H9 (cell line): Measurements from ENCODE around the gene TRIM52. TPM values are rescaled to one million over a fixed set of nuclear protein-coding genes. Genes with fewer than 3 reads are reported as not detected.

Experiments
- DNase-seq: peaks from one replicate; pipeline ENCODE4 v3.0.0-alpha.2; 2017
- H2AFZ ChIP-seq: one replicate; pipeline ENCODE4 v1.6.1; 2013; ENCODE audit warnings: mild to moderate bottlenecking, low read length, control low read depth, moderate library complexity
- H2AK5ac ChIP-seq: 2 replicates; pipeline ENCODE4 v1.6.1; 2013; ENCODE audit warnings: low read length, control low read depth, mixed read lengths; ENCODE audit not compliant: insufficient read length
- H2BK120ac ChIP-seq: one replicate; pipeline ENCODE4 v1.6.1; 2013; ENCODE audit warnings: low read depth, mild to moderate bottlenecking, low read length, control low read depth, inconsistent platforms; ENCODE audit not compliant: poor library complexity, severe bottlenecking
- H2BK12ac ChIP-seq: 2 replicates; pipeline ENCODE4 v1.6.1; 2013; ENCODE audit warnings: low read length, control low read depth, mixed read lengths, low read depth; ENCODE audit not compliant: insufficient read length
- H2BK15ac ChIP-seq: 2 replicates; pipeline ENCODE4 v1.6.1; 2013; ENCODE audit warnings: low read depth, low read length, control low read depth
- H2BK20ac ChIP-seq: one replicate; pipeline ENCODE4 v1.6.1; 2013; ENCODE audit warnings: low read depth, mild to moderate bottlenecking, low read length, control low read depth, inconsistent platforms; ENCODE audit not compliant: poor library complexity, severe bottlenecking
- H2BK5ac ChIP-seq: 2 replicates; pipeline ENCODE4 v1.6.1; 2013; ENCODE audit warnings: low read length, control low read depth, mixed read lengths; ENCODE audit not compliant: insufficient read length
- H3K14ac ChIP-seq: 2 replicates; pipeline ENCODE4 v1.6.1; 2013; ENCODE audit warnings: low read length, control low read depth; ENCODE audit not compliant: insufficient read depth
- H3K18ac ChIP-seq: 2 replicates; pipeline ENCODE4 v1.6.1; 2013; ENCODE audit warnings: low read depth, mild to moderate bottlenecking, mixed read lengths, low read length, control low read depth; ENCODE audit not compliant: insufficient read length
- H3K23ac ChIP-seq: 2 replicates; pipeline ENCODE4 v1.6.1; 2013; ENCODE audit warnings: low read length, control low read depth, mixed read lengths, low read depth; ENCODE audit not compliant: insufficient read length
- H3K23me2 ChIP-seq: 2 replicates; pipeline ENCODE4 v1.6.1; 2013; ENCODE audit warnings: low read depth, mild to moderate bottlenecking, mixed read lengths, low read length, control low read depth; ENCODE audit not compliant: insufficient read length, poor library complexity, severe bottlenecking
- H3K27ac ChIP-seq: 2 replicates; pipeline ENCODE4 v1.5.1; 2013; ENCODE audit warnings: low read length, control low read depth, mixed read lengths, low read depth; ENCODE audit not compliant: insufficient read length
- H3K27me3 ChIP-seq: 2 replicates; pipeline ENCODE4 v1.6.1; 2013; ENCODE audit warnings: low read length, control low read depth, inconsistent platforms; ENCODE audit not compliant: insufficient read depth
- H3K4ac ChIP-seq: 2 replicates; pipeline ENCODE4 v1.6.1; 2013; ENCODE audit warnings: low read depth, mild to moderate bottlenecking, control low read depth, inconsistent platforms, low read length, moderate library complexity
- H3K4me1 ChIP-seq: 2 replicates; pipeline ENCODE4 v1.6.1; 2013; ENCODE audit warnings: low read length, control low read depth, inconsistent platforms; ENCODE audit not compliant: insufficient read depth
- H3K4me2 ChIP-seq: 2 replicates; pipeline ENCODE4 v1.6.1; 2013; ENCODE audit warnings: low read length, control low read depth, mixed read lengths; ENCODE audit not compliant: insufficient read length, insufficient read depth
- H3K56ac ChIP-seq: 2 replicates; pipeline ENCODE4 v1.6.1; 2013; ENCODE audit warnings: low read depth, mild to moderate bottlenecking, mixed read lengths, low read length, control low read depth; ENCODE audit not compliant: insufficient read length
- H3K79me1 ChIP-seq: 2 replicates; pipeline ENCODE4 v1.6.1; 2013; ENCODE audit warnings: low read depth, mild to moderate bottlenecking, moderate library complexity, low read length, control low read depth, inconsistent platforms; ENCODE audit not compliant: insufficient read depth, poor library complexity, severe bottlenecking
- H3K79me2 ChIP-seq: 2 replicates; pipeline ENCODE4 v1.6.1; 2013; ENCODE audit warnings: low read length, control low read depth, inconsistent platforms; ENCODE audit not compliant: insufficient read depth
- H3K9ac ChIP-seq: 2 replicates; pipeline ENCODE4 v1.6.1; 2013; ENCODE audit warnings: low read length, control low read depth, mixed read lengths; ENCODE audit not compliant: insufficient read length; ENCODE audit errors: extremely low read depth
- H3K9me3 ChIP-seq: one replicate; pipeline ENCODE4 v1.6.1; 2013; ENCODE audit warnings: low read depth, low read length, inconsistent platforms; ENCODE audit not compliant: control insufficient read depth
- H3T11ph ChIP-seq: one replicate; pipeline ENCODE4 v1.6.1; 2013; ENCODE audit warnings: mild to moderate bottlenecking, low read length, control low read depth, inconsistent platforms
- H4K20me1 ChIP-seq: one replicate; pipeline ENCODE4 v1.6.1; 2013; ENCODE audit not compliant: control insufficient read depth, insufficient read length, insufficient read depth
- H4K5ac ChIP-seq: 2 replicates; pipeline ENCODE4 v1.6.1; 2013; ENCODE audit warnings: low read depth, mild to moderate bottlenecking, mixed read lengths, low read length, control low read depth; ENCODE audit not compliant: insufficient read length
- H4K8ac ChIP-seq: replicated peaks from 2 replicates; pipeline ENCODE4 v1.6.1; 2013; ENCODE audit warnings: low read length, control low read depth, mixed read lengths, low read depth; ENCODE audit not compliant: insufficient read length
- H4K91ac ChIP-seq: 2 replicates; pipeline ENCODE4 v1.6.1; 2013; ENCODE audit warnings: low read depth, mild to moderate bottlenecking, moderate library complexity, mixed read lengths, low read length, control low read depth; ENCODE audit not compliant: insufficient read length
- H3K27ac Mint-ChIP-seq, 3 experiments: 2 replicates in 2 of 3; 3 replicates in 1 of 3; pipeline ENCODE4 v1.8.0; 2020 to 2021; ENCODE audit warnings: mixed read lengths in 3 of 3, mild to moderate bottlenecking in 1 of 3, moderate library complexity in 1 of 3
- H3K27me3 Mint-ChIP-seq: 2 replicates; pipeline ENCODE4 v1.8.0; 2021; ENCODE audit warnings: low read depth, mild to moderate bottlenecking, moderate library complexity, mixed read lengths
- H3K36me3 Mint-ChIP-seq, 3 experiments: 2 replicates in 2 of 3; 3 replicates in 1 of 3; pipeline ENCODE4 v1.8.0; 2020 to 2021; ENCODE audit warnings: low read depth in 3 of 3, mixed read lengths in 3 of 3; ENCODE audit not compliant: insufficient read depth in 1 of 3
- H3K4me1 Mint-ChIP-seq, 2 experiments: 2 replicates each; pipeline ENCODE4 v1.8.0; 2020; ENCODE audit warnings: mixed read lengths in 2 of 2
- H3K4me3 Mint-ChIP-seq, 2 experiments: 2 replicates in 1 of 2; 3 replicates in 1 of 2; pipeline ENCODE4 v1.8.0; 2020 to 2021; ENCODE audit warnings: mild to moderate bottlenecking in 2 of 2, mixed read lengths in 2 of 2, moderate library complexity in 1 of 2
- H3K9me3 Mint-ChIP-seq, 2 experiments: 2 replicates in 1 of 2; 3 replicates in 1 of 2; pipeline ENCODE4 v1.8.0; 2020; ENCODE audit warnings: mild to moderate bottlenecking in 2 of 2, mixed read lengths in 2 of 2, moderate library complexity in 1 of 2
- WGBS: extraction: QIAGEN DNeasy Blood & Tissue Kit; methylation state at CpG from one replicate; pipeline ENCODE4 v1.1.7; 2013; ENCODE audit warnings: missing lambda C conversion rate, low lambda C conversion rate, mixed read lengths; ENCODE audit not compliant: insufficient read length; ENCODE audit errors: extremely low coverage; 5-methylcytosine and 5-hydroxymethylcytosine counted together
- total RNA-seq: library from RNA; stranded (reverse); gene quantifications from 2 replicates; pipeline ENCODE4 v1.2.1, GENCODE V29; 2021
- TF ChIP-seq, protein P1 (sequence below): fragments of 200-600 bp; sonication (generic); conservative IDR thresholded peaks from 3 replicates; pipeline ENCODE4 v1.8.0; 2021; ENCODE audit warnings: antibody characterized with exemption, mild to moderate bottlenecking

The TRIM52 gene
- total RNA-seq, 1 experiment from 2014 or later: 5.1 TPM

DNA sequence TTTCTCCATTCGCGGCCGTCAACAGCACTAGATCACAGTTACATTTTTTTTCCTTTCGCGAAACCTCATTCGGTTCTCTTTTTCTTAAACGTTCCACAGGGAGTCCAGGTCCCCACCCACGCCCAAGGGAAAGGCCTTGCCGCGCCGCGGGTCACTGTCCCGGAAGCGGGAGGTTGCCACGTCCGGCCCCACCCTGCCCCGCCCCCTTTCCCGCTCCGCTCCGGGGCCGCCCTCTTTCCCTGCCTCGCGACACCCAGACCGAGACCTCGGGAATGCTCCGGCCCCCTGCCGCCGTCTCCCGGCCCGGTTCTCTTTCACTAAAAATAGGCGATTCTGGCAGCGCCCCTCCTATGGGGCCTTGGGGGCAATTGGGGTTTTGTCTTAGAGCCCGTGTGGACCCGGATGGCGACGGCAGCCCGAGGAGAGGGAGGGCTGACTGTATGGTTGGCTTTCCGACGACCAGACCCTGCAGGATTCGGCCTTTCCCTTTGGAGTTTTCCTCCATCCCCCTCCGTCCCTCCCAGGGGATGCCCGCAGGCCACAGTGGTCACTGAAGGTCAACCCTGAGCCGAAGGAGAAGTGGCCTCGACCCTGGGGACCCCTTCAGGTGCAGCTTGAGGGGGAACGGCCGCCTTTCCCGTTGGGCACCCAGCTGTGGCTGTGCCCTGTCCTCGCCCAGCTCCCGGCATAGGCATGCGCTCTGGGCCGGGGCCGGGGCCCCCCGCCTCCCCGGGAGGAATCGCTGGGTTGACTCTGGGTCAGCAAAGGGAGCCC lies 14.5 kb downstream of the TRIM52 start:
- H3K79me1 ChIP-seq: peaks cover 25% of the 10 kb centered on the region
- peaks cover 23% of the 10 kb centered on the region for H3K23me2 ChIP-seq
- H4K8ac ChIP-seq: no peak overlapping the region
- H3K79me2 ChIP-seq: peaks cover 51% of the 10 kb centered on the region
- no peak overlapping the region for H2AK5ac ChIP-seq
- H3K4me3 Mint-ChIP-seq: peak overlapping the region; percentile 93 to 97
- H3K56ac ChIP-seq: no peak overlapping the region
- DNase-seq: peak; percentile 84
- H3K4me1 ChIP-seq: no peaks in the 10 kb centered on the region
- no peak overlapping the region for H2BK12ac ChIP-seq
- no peak overlapping the region for H3T11ph ChIP-seq
- peaks cover 2% of the 10 kb centered on the region for H3K27me3 Mint-ChIP-seq
- peak overlapping the region; percentile 90 for H3K14ac ChIP-seq
- H3K9ac ChIP-seq: peak overlapping the region; percentile 98
- no peak overlapping the region for H2AFZ ChIP-seq
- no peak overlapping the region for H3K4ac ChIP-seq
- H2BK120ac ChIP-seq: no peak overlapping the region
- peak overlapping the region; percentile 65 for H3K4me2 ChIP-seq
- H4K5ac ChIP-seq: no peak overlapping the region
- peaks cover 33 to 57% (median 54%) of the 10 kb centered on the region in 3 experiments for H3K36me3 Mint-ChIP-seq
- no peak overlapping the region for H3K27ac ChIP-seq
- peaks cover 39 to 56% of the 10 kb centered on the region in 2 experiments for H3K4me1 Mint-ChIP-seq
- no peak overlapping the region for H2BK15ac ChIP-seq
- H3K23ac ChIP-seq: no peak overlapping the region
- H3K9me3 Mint-ChIP-seq: peaks cover 3 to 4% of the 10 kb centered on the region in 2 experiments; a peak in 3 of 5 replicates
- peak overlapping the region; percentile 95 to 99 (median 98) for H3K27ac Mint-ChIP-seq
- H3K27me3 ChIP-seq: no peaks in the 10 kb centered on the region
- no CpG with 5 or more reads among the region's 55 CpGs for WGBS
- no peak overlapping the region for H4K91ac ChIP-seq
- H4K20me1 ChIP-seq: no peaks in the 10 kb centered on the region
- H2BK5ac ChIP-seq: no peak overlapping the region
- no peak overlapping the region for H2BK20ac ChIP-seq
- TF ChIP-seq, protein P1, sequence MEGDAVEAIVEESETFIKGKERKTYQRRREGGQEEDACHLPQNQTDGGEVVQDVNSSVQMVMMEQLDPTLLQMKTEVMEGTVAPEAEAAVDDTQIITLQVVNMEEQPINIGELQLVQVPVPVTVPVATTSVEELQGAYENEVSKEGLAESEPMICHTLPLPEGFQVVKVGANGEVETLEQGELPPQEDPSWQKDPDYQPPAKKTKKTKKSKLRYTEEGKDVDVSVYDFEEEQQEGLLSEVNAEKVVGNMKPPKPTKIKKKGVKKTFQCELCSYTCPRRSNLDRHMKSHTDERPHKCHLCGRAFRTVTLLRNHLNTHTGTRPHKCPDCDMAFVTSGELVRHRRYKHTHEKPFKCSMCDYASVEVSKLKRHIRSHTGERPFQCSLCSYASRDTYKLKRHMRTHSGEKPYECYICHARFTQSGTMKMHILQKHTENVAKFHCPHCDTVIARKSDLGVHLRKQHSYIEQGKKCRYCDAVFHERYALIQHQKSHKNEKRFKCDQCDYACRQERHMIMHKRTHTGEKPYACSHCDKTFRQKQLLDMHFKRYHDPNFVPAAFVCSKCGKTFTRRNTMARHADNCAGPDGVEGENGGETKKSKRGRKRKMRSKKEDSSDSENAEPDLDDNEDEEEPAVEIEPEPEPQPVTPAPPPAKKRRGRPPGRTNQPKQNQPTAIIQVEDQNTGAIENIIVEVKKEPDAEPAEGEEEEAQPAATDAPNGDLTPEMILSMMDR: no peak
- peak overlapping the region; percentile 36 for H3K18ac ChIP-seq
- no peaks in the 10 kb centered on the region for H3K9me3 ChIP-seq
